HG02798 (cell line): Measurements from ENCODE around the gene FXYD7.
"Not testable (repeated sequence)": the region's sequence is repeated elsewhere in the genome, so short reads cannot be mapped to it uniquely, and the experiment has no call there.

Source experiments
- ATAC-seq: cut with Tn5 transposase; IDR thresholded peaks from one replicate; pipeline ENCODE4 v1.9.1; 2021; ENCODE audit warnings: mild to moderate bottlenecking; ENCODE audit not compliant: unreplicated experiment, poor library complexity

FXYD7 gene

GRCh38 chr19:35142606-35143230 is 337 bp upstream of the FXYD7 start:
- ATAC-seq, result no peak

GRCh38 chr19:35143818-35144217 is 763 bp downstream of the FXYD7 start:
- no peak for ATAC-seq

GRCh38 chr19:35144259-35144599 is 1.2 kb downstream of the FXYD7 start:
- ATAC-seq, result no peak

GRCh38 chr19:35144600-35145436 is 1.8 kb downstream of the FXYD7 start:
- no peak for ATAC-seq

GRCh38 chr19:35146746-35147459 is 3.8 kb downstream of the FXYD7 start:
- no peak for ATAC-seq

- no peak for ATAC-seq
Observed at GRCh38 chr19:35149463-35149862, 6.4 kb downstream of the FXYD7 start.

GRCh38 chr19:35150445-35150844 is 7.4 kb downstream of the FXYD7 start:
- no peak for ATAC-seq

GRCh38 chr19:35151273-35152065 is 8.4 kb downstream of the FXYD7 start:
- no peak for ATAC-seq

GRCh38 chr19:35153129-35153522 is 10.1 kb downstream of the FXYD7 start:
- ATAC-seq, result not testable (repeated sequence)

- ATAC-seq, result peak; percentile 44
Observed at GRCh38 chr19:35153701-35154524, 10.9 kb downstream of the FXYD7 start.

- ATAC-seq, result no peak
Observed at GRCh38 chr19:35154525-35155406, 11.7 kb downstream of the FXYD7 start, which contains the start of gene FXYD5. Gene FXYD5 (plus strand): TSS chr19:35154735. CDS start chr19:35155551, 816 bp downstream.

- no peak for ATAC-seq
Observed at GRCh38 chr19:35155441-35155840, 12.4 kb downstream of the FXYD7 start.

GRCh38 chr19:35155981-35156672 is 13.1 kb downstream of the FXYD7 start:
- ATAC-seq, result no peak

- ATAC-seq, result no peak
Observed at GRCh38 chr19:35156673-35157014, 13.6 kb downstream of the FXYD7 start.

GRCh38 chr19:35157431-35157830 is 14.4 kb downstream of the FXYD7 start:
- no peak for ATAC-seq

- no peak for ATAC-seq
Observed at GRCh38 chr19:35159606-35160005, 16.6 kb downstream of the FXYD7 start.

- ATAC-seq, result no peak
Observed at GRCh38 chr19:35160629-35161433, 17.8 kb downstream of the FXYD7 start.

GRCh38 chr19:35161434-35161743 is 18.3 kb downstream of the FXYD7 start:
- ATAC-seq, result no peak
